OCI-LY1 (cell line): ENCODE data around the gene MAP2K2.

ENCODE experiments used
- H2AFZ ChIP-seq: fragments of 200-600 bp; sonication (generic), shearing (Covaris generic); 2 replicates; pipeline ENCODE4 v1.6.0; 2014; ENCODE audit warnings: antibody characterized with exemption, mild to moderate bottlenecking, low read length
- H3F3A ChIP-seq: fragments of 200-600 bp; sonication (generic), shearing (Covaris generic); 2 replicates; pipeline ENCODE4 v1.6.0; 2014; ENCODE audit warnings: mild to moderate bottlenecking, antibody characterized with exemption, low read length, moderate library complexity; ENCODE audit not compliant: insufficient read depth
- H3K27ac ChIP-seq: fragments of 200-600 bp; sonication (generic); 2 replicates; pipeline ENCODE4 v1.5.1; 2014; ENCODE audit warnings: low read length, mixed run types, mild to moderate bottlenecking, low read depth; ENCODE audit not compliant: poor library complexity, severe bottlenecking
- H3K27me3 ChIP-seq: fragments of 200-600 bp; sonication (generic); 2 replicates; pipeline ENCODE4 v1.6.0; 2014; ENCODE audit warnings: antibody characterized with exemption, mild to moderate bottlenecking, low read length, moderate library complexity; ENCODE audit not compliant: insufficient read depth
- H3K36me3 ChIP-seq: fragments of 200-600 bp; sonication (generic); 2 replicates; pipeline ENCODE4 v1.6.1; 2014; ENCODE audit warnings: mild to moderate bottlenecking, antibody characterized with exemption, low read length, moderate library complexity, mixed read lengths; ENCODE audit not compliant: insufficient read depth
- H3K4me1 ChIP-seq: fragments of 200-600 bp; sonication (generic); 2 replicates; pipeline ENCODE4 v1.5.1; 2014; ENCODE audit warnings: mild to moderate bottlenecking, low read length, moderate library complexity; ENCODE audit not compliant: insufficient read depth, severe bottlenecking
- H3K4me2 ChIP-seq: fragments of 200-600 bp; sonication (generic), shearing (Covaris generic); 2 replicates; pipeline ENCODE4 v1.6.1; 2014; ENCODE audit warnings: low read length
- H3K4me3 ChIP-seq: fragments of 200-600 bp; sonication (generic); 2 replicates; pipeline ENCODE4 v1.5.1; 2014; ENCODE audit warnings: low read length, low read depth, mild to moderate bottlenecking, mixed read lengths; ENCODE audit not compliant: poor library complexity, severe bottlenecking
- H3K79me2 ChIP-seq: fragments of 200-600 bp; shearing (Covaris generic); 2 replicates; pipeline ENCODE4 v1.6.1; 2016; ENCODE audit warnings: mixed run types, low read length, mixed read lengths; ENCODE audit not compliant: insufficient read depth
- H3K9ac ChIP-seq: fragments of 200-600 bp; sonication (generic), shearing (Covaris generic); 2 replicates; pipeline ENCODE4 v1.6.1; 2014; ENCODE audit warnings: mild to moderate bottlenecking, low read length, mixed read lengths
- H3K9me2 ChIP-seq: fragments of 200-600 bp; sonication (generic), shearing (Covaris generic); 2 replicates; pipeline ENCODE4 v1.6.1; 2014; ENCODE audit warnings: low read depth, mild to moderate bottlenecking, low read length, mixed read lengths
- H3K9me3 ChIP-seq: fragments of 200-600 bp; shearing (Covaris generic); 2 replicates; pipeline ENCODE4 v1.6.1; 2014; ENCODE audit warnings: low read length, mixed read lengths
- H4K20me1 ChIP-seq: fragments of 200-600 bp; sonication (generic), shearing (Covaris generic); 2 replicates; pipeline ENCODE4 v1.6.0; 2016; ENCODE audit warnings: mild to moderate bottlenecking, low read length; ENCODE audit not compliant: insufficient read depth
- CTCF ChIP-seq: fragments of 200-600 bp; sonication (generic), shearing (Covaris generic); IDR thresholded peaks from 2 replicates; pipeline ENCODE4 v1.5.1; 2017; ENCODE audit warnings: mild to moderate bottlenecking, antibody characterized with exemption, low read length, moderate library complexity, mixed read lengths
- EZH2 ChIP-seq: fragments of 200-600 bp; sonication (generic), shearing (Covaris generic); IDR thresholded peaks from 2 replicates; pipeline ENCODE4 v1.8.0; 2017; ENCODE audit warnings: borderline replicate concordance, mixed run types, mild to moderate bottlenecking, antibody characterized with exemption, low read length, moderate library complexity, mixed read lengths

MAP2K2 gene

GRCh38 chr19:4082172-4082571 is 41.8 kb downstream of the MAP2K2 start:
- Histone ChIP-seq H3K36me3 (no peaks in the 10 kb centered on the region), H3K79me2 (no peaks in the 10 kb centered on the region), H3K4me2 (no peak overlapping the region), H3K9me2 (no peaks in the 10 kb centered on the region), H3K4me1 (peaks cover 38% of the 10 kb centered on the region), H3K27ac (no peak overlapping the region), H2AFZ (no peak overlapping the region), H4K20me1 (no peaks in the 10 kb centered on the region), H3K9ac (no peak overlapping the region), H3F3A (no peaks in the 10 kb centered on the region), H3K4me3 (no peak overlapping the region), H3K9me3 (no peaks in the 10 kb centered on the region), H3K27me3 (no peaks in the 10 kb centered on the region)
- TF ChIP-seq EZH2 (no peak), CTCF (no peak)

GRCh38 chr19:4081441-4082129 is 42.3 kb downstream of the MAP2K2 start:
- no peak overlapping the region for H3K9ac ChIP-seq
- no peaks in the 10 kb centered on the region for H3K9me3 ChIP-seq
- no peaks in the 10 kb centered on the region for H3K79me2 ChIP-seq
- no peak for TF ChIP-seq CTCF
- H3K27ac ChIP-seq, result no peak overlapping the region
- H3K4me3 ChIP-seq, result no peak overlapping the region
- no peak overlapping the region for H3K4me2 ChIP-seq
- H2AFZ ChIP-seq, result no peak overlapping the region
- H4K20me1 ChIP-seq, result no peaks in the 10 kb centered on the region
- H3F3A ChIP-seq, result no peaks in the 10 kb centered on the region
- H3K4me1 ChIP-seq, result peaks cover 36% of the 10 kb centered on the region
- no peaks in the 10 kb centered on the region for H3K9me2 ChIP-seq
- no peaks in the 10 kb centered on the region for H3K36me3 ChIP-seq
- H3K27me3 ChIP-seq, result no peaks in the 10 kb centered on the region

GRCh38 chr19:4080473-4080872 is 43.4 kb downstream of the MAP2K2 start:
- peaks cover 34% of the 10 kb centered on the region for H3K4me1 ChIP-seq
- H3K79me2 ChIP-seq, result no peaks in the 10 kb centered on the region
- H4K20me1 ChIP-seq, result no peaks in the 10 kb centered on the region
- no peak overlapping the region for H2AFZ ChIP-seq
- TF ChIP-seq EZH2 (no peak), CTCF (no peak)
- no peaks in the 10 kb centered on the region for H3K9me3 ChIP-seq
- no peak overlapping the region for H3K27ac ChIP-seq
- H3K27me3 ChIP-seq, result no peaks in the 10 kb centered on the region
- no peak overlapping the region for H3K4me2 ChIP-seq
- H3F3A ChIP-seq, result no peaks in the 10 kb centered on the region
- no peaks in the 10 kb centered on the region for H3K9me2 ChIP-seq
- no peak overlapping the region for H3K4me3 ChIP-seq
- no peaks in the 10 kb centered on the region for H3K36me3 ChIP-seq
- no peak overlapping the region for H3K9ac ChIP-seq
